ENCODE results near the gene MYLK. TPM values are rescaled to one million over a fixed set of nuclear protein-coding genes. Genes with fewer than 3 reads are reported as not detected.

The MYLK gene
- total RNA-seq = 558 and 807 TPM in 2 replicates

- peak within 1 kb of the TSS; percentile 90 for H3K4me3 ChIP-seq (ENCODE audit: low read depth, low read length)
- TF ChIP-seq CTCF (IDR thresholded peaks at IDR 0.05; ENCODE audit: insufficient read depth, low read depth, low read length) = no peak
- peak; percentile 96 for DNase-seq (ENCODE audit: low read depth)
These were observed at the start of gene MYLK for GRCh38 chr3:123884203-123884831. MYLK (minus strand) TSS chr3:123884332; CDS start chr3:123793841, 90,491 bp downstream.

GRCh38 chr3:123930445-123930844, 46.3 kb upstream of the MYLK start:
- DNase-seq (ENCODE audit: low read depth) = no peak
- no peak overlapping the region for H3K4me3 ChIP-seq (ENCODE audit: low read depth, low read length)
- TF ChIP-seq CTCF (IDR thresholded peaks at IDR 0.05; ENCODE audit: insufficient read depth, low read depth, low read length) = no peak

GRCh38 chr3:123929325-123929724, 45.2 kb upstream of the MYLK start:
- no peak overlapping the region for H3K4me3 ChIP-seq (ENCODE audit: low read depth, low read length)
- TF ChIP-seq CTCF (IDR thresholded peaks at IDR 0.05; ENCODE audit: insufficient read depth, low read depth, low read length) = no peak
- DNase-seq (ENCODE audit: low read depth) = no peak

- no peak for TF ChIP-seq CTCF (IDR thresholded peaks at IDR 0.05; ENCODE audit: insufficient read depth, low read depth, low read length)
These were observed 42.3 kb upstream of the MYLK start for GRCh38 chr3:123926396-123926795.

GRCh38 chr3:123920868-123921267, 36.7 kb upstream of the MYLK start:
- no peak for DNase-seq (ENCODE audit: low read depth)
- no peak for TF ChIP-seq CTCF (IDR thresholded peaks at IDR 0.05; ENCODE audit: insufficient read depth, low read depth, low read length)
- H3K4me3 ChIP-seq (ENCODE audit: low read depth, low read length) = no peak overlapping the region

More at GRCh38 chr3:123926396-123926795, 42.3 kb upstream of the MYLK start:
- no peak overlapping the region for H3K4me3 ChIP-seq (ENCODE audit: low read depth, low read length)
- no peak for DNase-seq (ENCODE audit: low read depth)

- no peak overlapping the region for H3K4me3 ChIP-seq (ENCODE audit: low read depth, low read length)
- no peak for TF ChIP-seq CTCF (IDR thresholded peaks at IDR 0.05; ENCODE audit: insufficient read depth, low read depth, low read length)
- peak; percentile 3 for DNase-seq (ENCODE audit: low read depth)
These were observed 36.3 kb upstream of the MYLK start for GRCh38 chr3:123920383-123920782.

- no peak for TF ChIP-seq CTCF (IDR thresholded peaks at IDR 0.05; ENCODE audit: insufficient read depth, low read depth, low read length)
- no peak for DNase-seq (ENCODE audit: low read depth)
- no peak overlapping the region for H3K4me3 ChIP-seq (ENCODE audit: low read depth, low read length)
These were observed 35.2 kb upstream of the MYLK start for GRCh38 chr3:123919353-123919752.
